ENCODE results near the gene LARGE2.

LARGE2 gene

GRCh38 chr11:45930951-45931570, 8.6 kb downstream of the LARGE2 start:
- TF ChIP-seq BACH2 (CRISPR knock-in tag; IDR thresholded peaks at IDR 0.05; ENCODE audit: borderline replicate concordance) (no peak), PPARA (CRISPR knock-in tag; IDR thresholded peaks at IDR 0.05; ENCODE audit: borderline replicate concordance) (no peak), ZFP30 (CRISPR knock-in tag; IDR thresholded peaks at IDR 0.05) (no peak), CREB5 (CRISPR knock-in tag; IDR thresholded peaks at IDR 0.05; ENCODE audit: low read depth) (no peak), ISL1 (CRISPR knock-in tag; IDR thresholded peaks at IDR 0.05) (no peak), TSHZ2 (CRISPR knock-in tag; IDR thresholded peaks at IDR 0.05) (no peak), RARB (CRISPR knock-in tag; IDR thresholded peaks at IDR 0.05) (no peak), OSR1 (CRISPR knock-in tag; IDR thresholded peaks at IDR 0.05) (no peak)
- ATAC-seq, result no peak

GRCh38 chr11:45931739-45932138, 9.3 kb downstream of the LARGE2 start:
- ATAC-seq, result no peak
- TF ChIP-seq ZFP3 (CRISPR knock-in tag; IDR thresholded peaks at IDR 0.05) (no peak), ISL1 (CRISPR knock-in tag; IDR thresholded peaks at IDR 0.05) (no peak), ZNF70 (CRISPR knock-in tag; IDR thresholded peaks at IDR 0.05) (no peak), ZNF8 (CRISPR knock-in tag; IDR thresholded peaks at IDR 0.05) (no peak), ZFP30 (CRISPR knock-in tag; IDR thresholded peaks at IDR 0.05) (no peak), POU6F1 (CRISPR knock-in tag; IDR thresholded peaks at IDR 0.05; ENCODE audit: borderline replicate concordance, low read depth) (no peak)

GRCh38 chr11:45932217-45932616, 9.8 kb downstream of the LARGE2 start:
- no peak for TF ChIP-seq PATZ1 (CRISPR knock-in tag; IDR thresholded peaks at IDR 0.05; ENCODE audit: borderline replicate concordance)
- TF ChIP-seq ZNF8 (CRISPR knock-in tag; IDR thresholded peaks at IDR 0.05), result no peak
- TF ChIP-seq ZFP30 (CRISPR knock-in tag; IDR thresholded peaks at IDR 0.05), result no peak
- TF ChIP-seq ZC3H10 (CRISPR knock-in tag; IDR thresholded peaks at IDR 0.05), result no peak
- no peak for TF ChIP-seq ISL1 (CRISPR knock-in tag; IDR thresholded peaks at IDR 0.05)
- TF ChIP-seq TSHZ2 (CRISPR knock-in tag; IDR thresholded peaks at IDR 0.05), result no peak
- TF ChIP-seq TOX (CRISPR knock-in tag; IDR thresholded peaks at IDR 0.05; ENCODE audit: borderline replicate concordance), result no peak
- no peak for TF ChIP-seq PPARA (CRISPR knock-in tag; IDR thresholded peaks at IDR 0.05; ENCODE audit: borderline replicate concordance)
- TF ChIP-seq POU6F1 (CRISPR knock-in tag; IDR thresholded peaks at IDR 0.05; ENCODE audit: borderline replicate concordance, low read depth), result no peak
- no peak for TF ChIP-seq SNAI2 (CRISPR knock-in tag; IDR thresholded peaks at IDR 0.05)
- TF ChIP-seq GLIS3 (CRISPR knock-in tag; IDR thresholded peaks at IDR 0.05), result no peak
- TF ChIP-seq TCF4 (CRISPR knock-in tag; IDR thresholded peaks at IDR 0.05; ENCODE audit: borderline replicate concordance), result no peak
- no peak for TF ChIP-seq CSRNP3 (CRISPR knock-in tag; IDR thresholded peaks at IDR 0.05)
- TF ChIP-seq OSR1 (CRISPR knock-in tag; IDR thresholded peaks at IDR 0.05), result no peak
- no peak for TF ChIP-seq ZFP3 (CRISPR knock-in tag; IDR thresholded peaks at IDR 0.05)
- TF ChIP-seq ESRRG (CRISPR knock-in tag; IDR thresholded peaks at IDR 0.05), result no peak
- TF ChIP-seq CREB5 (CRISPR knock-in tag; IDR thresholded peaks at IDR 0.05; ENCODE audit: low read depth), result no peak
- no peak for TF ChIP-seq ZNF565 (CRISPR knock-in tag; conservative IDR thresholded peaks at IDR 0.05; ENCODE audit: low read depth)
- no peak for TF ChIP-seq RARB (CRISPR knock-in tag; IDR thresholded peaks at IDR 0.05)
- ATAC-seq, result no peak

Measured in SK-N-SH treated with all-trans-retinoic acid at 6 μM for 48 hours (cell line).